Neural cell (in vitro differentiated cells): ENCODE measurements around the gene MRPS27. TPM values are rescaled to one million over a fixed set of nuclear protein-coding genes. Genes with fewer than 3 reads are reported as not detected.

Source experiments
- H2AFZ ChIP-seq: fragments of 200-600, 300-800 bp; sonication (generic), shearing (Covaris generic); 2 replicates; pipeline ENCODE4 v1.6.0; 2014; ENCODE audit warnings: low read depth, mild to moderate bottlenecking, antibody characterized with exemption, low read length, moderate library complexity
- H3F3A ChIP-seq: fragments of 200-600 bp; shearing (Covaris generic); 2 replicates; pipeline ENCODE4 v1.6.1; 2016; ENCODE audit warnings: mild to moderate bottlenecking, moderate library complexity, mixed read lengths, antibody characterized with exemption, low read length; ENCODE audit not compliant: insufficient read depth, poor library complexity, severe bottlenecking
- H3K27ac ChIP-seq: fragments of 200-600, 300-800 bp; sonication (generic), shearing (Covaris generic); 2 replicates; pipeline ENCODE4 v1.5.1; 2014; ENCODE audit warnings: mild to moderate bottlenecking, low read length, moderate library complexity
- H3K27me3 ChIP-seq: fragments of 300-800, 200-600 bp; sonication (generic), shearing (Covaris generic); 2 replicates; pipeline ENCODE4 v1.6.0; 2014; ENCODE audit warnings: mild to moderate bottlenecking, low read depth, low read length, moderate library complexity; ENCODE audit not compliant: insufficient read depth
- H3K36me3 ChIP-seq: fragments of 300-800, 200-600 bp; sonication (generic), shearing (Covaris generic); 2 replicates; pipeline ENCODE4 v1.5.1; 2014; ENCODE audit warnings: mild to moderate bottlenecking, antibody characterized with exemption, low read length, moderate library complexity; ENCODE audit not compliant: insufficient read depth
- H3K4me2 ChIP-seq: fragments of 300-800, 200-600 bp; sonication (generic), shearing (Covaris generic); 2 replicates; pipeline ENCODE4 v1.6.0; 2014; ENCODE audit warnings: mild to moderate bottlenecking, low read length
- H3K4me3 ChIP-seq: fragments of 300-800, 200-600 bp; sonication (generic), shearing (Covaris generic); 2 replicates; pipeline ENCODE4 v1.5.1; 2014; ENCODE audit warnings: mild to moderate bottlenecking, low read length, moderate library complexity
- H3K79me2 ChIP-seq: fragments of 200-600 bp; shearing (Covaris generic); replicated peaks from 2 replicates; pipeline ENCODE4 v1.6.0; 2014; ENCODE audit warnings: mild to moderate bottlenecking, low read length, moderate library complexity; ENCODE audit not compliant: insufficient read depth
- H3K9ac ChIP-seq: fragments of 300-800, 200-600 bp; sonication (generic), shearing (Covaris generic); 2 replicates; pipeline ENCODE4 v1.6.1; 2016; ENCODE audit warnings: mild to moderate bottlenecking, low read length, mixed read lengths
- H3K9me2 ChIP-seq: fragments of 200-600 bp; shearing (Covaris generic); 2 replicates; pipeline ENCODE4 v1.6.1; 2016; ENCODE audit warnings: mild to moderate bottlenecking, low read length, mixed read lengths; ENCODE audit not compliant: insufficient read depth
- H3K9me3 ChIP-seq: fragments of 200-600, 300-800 bp; sonication (generic), shearing (Covaris generic); 2 replicates; pipeline ENCODE4 v1.6.1; 2016; ENCODE audit warnings: mild to moderate bottlenecking, mixed run types, low read length, moderate library complexity, mixed read lengths
- H4K20me1 ChIP-seq: fragments of 200-600 bp; shearing (Covaris generic); 2 replicates; pipeline ENCODE4 v1.6.1; 2016; ENCODE audit warnings: mild to moderate bottlenecking, mixed run types; ENCODE audit not compliant: insufficient read depth
- CTCF ChIP-seq: fragments of 450-650 bp; IDR thresholded peaks from 2 replicates; pipeline ENCODE4 v1.5.1; 2014; ENCODE audit warnings: antibody characterized with exemption, mild to moderate bottlenecking, moderate library complexity; ENCODE audit not compliant: poor library complexity, severe bottlenecking
- EP300 ChIP-seq: fragments of 450-650 bp; conservative IDR thresholded peaks from 2 replicates; pipeline ENCODE4 v1.6.1; 2014; ENCODE audit warnings: antibody characterized with exemption, mild to moderate bottlenecking, moderate library complexity; ENCODE audit not compliant: poor library complexity, severe bottlenecking
- MXI1 ChIP-seq: fragments of 450-650 bp; conservative IDR thresholded peaks from 2 replicates; pipeline ENCODE4 v1.6.1; 2014; ENCODE audit warnings: antibody characterized with exemption, mild to moderate bottlenecking; ENCODE audit not compliant: poor library complexity, severe bottlenecking
- POLR2AphosphoS5 ChIP-seq: IDR thresholded peaks from 2 replicates; pipeline ENCODE4 v1.6.1; 2012
- REST ChIP-seq: IDR thresholded peaks from 2 replicates; pipeline ENCODE4 v1.6.1; 2012; ENCODE audit warnings: borderline replicate concordance
- SMC3 ChIP-seq: fragments of 450-650 bp; conservative IDR thresholded peaks from 2 replicates; pipeline ENCODE4 v1.6.1; 2014; ENCODE audit warnings: antibody characterized with exemption, mild to moderate bottlenecking, moderate library complexity; ENCODE audit not compliant: poor library complexity
- TAF1 ChIP-seq: IDR thresholded peaks from 2 replicates; pipeline ENCODE4 v1.6.1; 2012; ENCODE audit warnings: low read depth
- polyA plus RNA-seq: library from polyadenylated mRNA; depleted of rRNA; stranded (reverse); fragments of >200 nt; gene quantifications from 2 replicates; pipeline ENCODE4 v1.2.3, GENCODE V29; 2014

Gene MRPS27
- polyA plus RNA-seq, 1 donor from 2014 or later = 36.7 TPM

DNA sequence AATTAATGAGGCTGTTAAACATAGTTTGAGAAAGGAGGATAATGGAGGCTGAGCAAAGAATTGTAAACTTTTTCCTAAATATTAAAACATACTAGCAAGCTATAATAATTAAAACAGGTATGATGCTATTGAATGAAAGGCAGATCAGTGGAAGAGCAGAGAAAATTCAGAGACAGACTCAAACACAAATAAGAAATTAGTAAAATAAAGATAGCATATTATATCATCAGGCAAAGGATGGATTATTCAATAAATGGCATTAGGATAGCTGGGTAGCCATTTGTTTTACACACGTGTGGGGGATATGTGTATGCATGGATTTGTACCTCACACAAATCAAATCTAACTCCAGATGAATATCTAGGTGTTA lies 50.6 kb downstream of the MRPS27 start:
- no peaks in the 10 kb centered on the region for H3K9me2 ChIP-seq
- no peak overlapping the region for H3K4me3 ChIP-seq
- H3K36me3 ChIP-seq = no peaks in the 10 kb centered on the region
- no peak overlapping the region for H2AFZ ChIP-seq
- H3K79me2 ChIP-seq = no peaks in the 10 kb centered on the region
- no peaks in the 10 kb centered on the region for H3K27me3 ChIP-seq
- H3K9ac ChIP-seq = no peak overlapping the region
- H3K27ac ChIP-seq = no peak overlapping the region
- no peaks in the 10 kb centered on the region for H4K20me1 ChIP-seq
- TF ChIP-seq POLR2AphosphoS5 = no peak
- TF ChIP-seq MXI1 = no peak
- TF ChIP-seq REST = no peak
- TF ChIP-seq EP300 = no peak
- no peak for TF ChIP-seq TAF1
- TF ChIP-seq SMC3 = no peak
- H3F3A ChIP-seq = no peaks in the 10 kb centered on the region
- no peaks in the 10 kb centered on the region for H3K9me3 ChIP-seq
- H3K4me2 ChIP-seq = no peak overlapping the region

DNA sequence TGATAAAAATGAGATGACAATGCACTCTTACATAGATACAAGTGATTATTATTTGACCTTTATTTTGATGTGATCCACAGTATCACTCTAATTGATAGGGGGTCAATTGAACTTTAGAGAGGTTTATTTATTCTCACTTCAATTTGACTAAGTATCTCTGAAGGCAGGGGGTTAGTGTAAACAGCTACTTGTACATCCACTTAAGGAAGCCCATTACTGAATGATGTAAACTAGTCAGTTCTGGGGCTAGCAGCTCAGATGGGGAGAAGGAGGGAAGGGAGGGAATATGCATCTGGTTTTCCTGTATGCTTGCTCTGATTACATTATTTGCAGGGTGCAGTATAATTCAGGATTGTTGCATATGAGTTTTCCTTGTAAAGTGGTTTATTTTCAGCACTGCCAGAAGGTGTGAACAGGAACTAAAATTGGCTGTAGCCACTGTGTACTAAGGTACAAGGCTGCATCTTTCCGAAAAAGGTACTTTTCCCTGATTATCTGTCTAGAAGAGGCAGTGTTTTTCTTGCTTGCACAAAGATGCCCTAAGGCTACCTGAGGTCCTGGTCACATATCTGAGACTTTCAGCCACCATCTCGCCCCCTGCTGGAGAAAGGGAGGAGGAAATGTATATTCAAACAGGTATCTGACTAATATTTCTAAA lies 51.2 kb downstream of the MRPS27 start:
- H3K4me2 ChIP-seq = no peak overlapping the region
- no peaks in the 10 kb centered on the region for H3K9me2 ChIP-seq
- H3K9ac ChIP-seq = no peak overlapping the region
- no peak overlapping the region for H3K27ac ChIP-seq
- H3F3A ChIP-seq = no peaks in the 10 kb centered on the region
- H2AFZ ChIP-seq = no peak overlapping the region
- TF ChIP-seq TAF1 = no peak
- no peak for TF ChIP-seq MXI1
- no peak for TF ChIP-seq EP300
- TF ChIP-seq POLR2AphosphoS5 = no peak
- TF ChIP-seq CTCF = no peak
- no peak for TF ChIP-seq REST
- TF ChIP-seq SMC3 = no peak
- H4K20me1 ChIP-seq = no peaks in the 10 kb centered on the region
- H3K9me3 ChIP-seq = no peaks in the 10 kb centered on the region
- H3K4me3 ChIP-seq = no peak overlapping the region
- H3K36me3 ChIP-seq = no peaks in the 10 kb centered on the region
- no peaks in the 10 kb centered on the region for H3K79me2 ChIP-seq
- no peaks in the 10 kb centered on the region for H3K27me3 ChIP-seq
